KMS-11 (cell line): ENCODE data around the gene CSAD.

Source experiments
- H2AFZ ChIP-seq: fragments of 200-600 bp; sonication (generic); 2 replicates; pipeline ENCODE4 v1.6.1; 2016; ENCODE audit warnings: antibody characterized with exemption, mixed run types, low read depth
- H3K27ac ChIP-seq: fragments of 200-600 bp; sonication (generic); 2 replicates; pipeline ENCODE4 v1.6.1; 2016; ENCODE audit warnings: mild to moderate bottlenecking, mixed run types
- H3K27me3 ChIP-seq: fragments of 200-600 bp; sonication (generic); 2 replicates; pipeline ENCODE4 v1.6.1; 2017; ENCODE audit warnings: mild to moderate bottlenecking, low read depth, mixed run types, moderate library complexity; ENCODE audit not compliant: insufficient read depth
- H3K36me3 ChIP-seq: fragments of 200-600 bp; sonication (generic); 2 replicates; pipeline ENCODE4 v1.6.1; 2017; ENCODE audit warnings: mild to moderate bottlenecking, mixed run types; ENCODE audit not compliant: insufficient read depth
- H3K4me1 ChIP-seq: fragments of 200-600 bp; sonication (generic); 2 replicates; pipeline ENCODE4 v1.6.1; 2016; ENCODE audit warnings: mild to moderate bottlenecking, low read depth, mixed run types; ENCODE audit not compliant: poor library complexity, severe bottlenecking
- H3K4me2 ChIP-seq: fragments of 200-600 bp; sonication (generic); 2 replicates; pipeline ENCODE4 v1.7.0; 2016; ENCODE audit warnings: mild to moderate bottlenecking, mixed run types
- H3K4me3 ChIP-seq: fragments of 200-600 bp; sonication (generic); IDR thresholded peaks from 2 replicates; pipeline ENCODE4 v1.6.1; 2017; ENCODE audit warnings: low read depth, low read length, mixed read lengths; ENCODE audit not compliant: insufficient read depth
- H3K79me2 ChIP-seq: fragments of 200-600 bp; sonication (generic); 2 replicates; pipeline ENCODE4 v1.6.1; 2016; ENCODE audit warnings: low read depth, mixed run types; ENCODE audit not compliant: insufficient read depth
- H3K9ac ChIP-seq: fragments of 200-600 bp; sonication (generic); 2 replicates; pipeline ENCODE4 v1.6.1; 2016; ENCODE audit warnings: mild to moderate bottlenecking, mixed run types
- H4K20me1 ChIP-seq: fragments of 200-600 bp; sonication (generic); 2 replicates; pipeline ENCODE4 v1.6.1; 2016; ENCODE audit warnings: mild to moderate bottlenecking, mixed run types; ENCODE audit not compliant: insufficient read depth
- TF ChIP-seq, protein P1 (sequence below): fragments of 200-600 bp; sonication (generic); conservative IDR thresholded peaks from 2 replicates; pipeline ENCODE4 v1.6.1; 2017; ENCODE audit warnings: low read depth, mild to moderate bottlenecking, antibody characterized with exemption, low read length, moderate library complexity, mixed read lengths

Gene CSAD

DNA sequence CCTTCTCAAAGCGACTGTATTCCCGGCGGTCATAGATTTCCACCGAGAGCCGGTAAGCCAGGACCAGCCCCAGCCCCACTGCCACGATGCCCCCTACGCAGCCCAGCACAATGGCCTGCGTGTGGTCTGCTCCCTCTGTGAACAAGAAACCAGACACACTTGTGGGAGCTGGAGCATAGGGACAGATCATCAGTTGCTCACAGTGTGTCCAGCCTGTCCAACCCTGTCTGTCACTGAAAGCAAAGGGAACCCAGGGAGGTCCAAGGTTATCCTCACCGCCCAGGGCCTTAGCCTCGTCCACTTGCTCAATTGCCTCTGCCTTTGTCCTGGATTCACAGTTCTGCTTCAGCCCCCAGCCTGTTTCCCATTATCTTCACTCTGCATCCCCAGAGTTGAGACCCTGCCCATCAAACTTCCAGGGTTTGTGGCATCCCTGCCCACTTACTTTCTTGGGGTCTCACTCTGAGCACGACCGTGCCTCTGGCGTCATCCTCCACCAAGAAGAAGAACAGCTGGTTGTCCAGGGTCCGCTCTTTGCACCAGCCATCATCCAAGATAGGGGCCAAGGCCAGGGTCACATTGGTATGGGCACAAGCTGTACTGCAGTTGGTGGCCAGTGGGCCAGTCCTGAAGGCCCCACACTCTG lies 11.3 kb upstream of the CSAD start:
- H3K4me1 ChIP-seq, result peaks cover 65% of the 10 kb centered on the region
- peaks cover 10% of the 10 kb centered on the region; the same call in 1 of the 2 replicates for H3K79me2 ChIP-seq
- no peak overlapping the region for H3K4me3 ChIP-seq
- no peak overlapping the region for H3K4me2 ChIP-seq
- peaks cover 46% of the 10 kb centered on the region; the same call in 1 of the 2 replicates for H3K36me3 ChIP-seq
- no peaks in the 10 kb centered on the region for H4K20me1 ChIP-seq
- H3K27me3 ChIP-seq, result no peaks in the 10 kb centered on the region
- no peak overlapping the region for H2AFZ ChIP-seq
- H3K27ac ChIP-seq, result peak overlapping the region; percentile 10; the same call in 1 of the 2 replicates
- H3K9ac ChIP-seq, result no peak overlapping the region
- TF ChIP-seq, protein P1, sequence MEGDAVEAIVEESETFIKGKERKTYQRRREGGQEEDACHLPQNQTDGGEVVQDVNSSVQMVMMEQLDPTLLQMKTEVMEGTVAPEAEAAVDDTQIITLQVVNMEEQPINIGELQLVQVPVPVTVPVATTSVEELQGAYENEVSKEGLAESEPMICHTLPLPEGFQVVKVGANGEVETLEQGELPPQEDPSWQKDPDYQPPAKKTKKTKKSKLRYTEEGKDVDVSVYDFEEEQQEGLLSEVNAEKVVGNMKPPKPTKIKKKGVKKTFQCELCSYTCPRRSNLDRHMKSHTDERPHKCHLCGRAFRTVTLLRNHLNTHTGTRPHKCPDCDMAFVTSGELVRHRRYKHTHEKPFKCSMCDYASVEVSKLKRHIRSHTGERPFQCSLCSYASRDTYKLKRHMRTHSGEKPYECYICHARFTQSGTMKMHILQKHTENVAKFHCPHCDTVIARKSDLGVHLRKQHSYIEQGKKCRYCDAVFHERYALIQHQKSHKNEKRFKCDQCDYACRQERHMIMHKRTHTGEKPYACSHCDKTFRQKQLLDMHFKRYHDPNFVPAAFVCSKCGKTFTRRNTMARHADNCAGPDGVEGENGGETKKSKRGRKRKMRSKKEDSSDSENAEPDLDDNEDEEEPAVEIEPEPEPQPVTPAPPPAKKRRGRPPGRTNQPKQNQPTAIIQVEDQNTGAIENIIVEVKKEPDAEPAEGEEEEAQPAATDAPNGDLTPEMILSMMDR, result no peak

DNA sequence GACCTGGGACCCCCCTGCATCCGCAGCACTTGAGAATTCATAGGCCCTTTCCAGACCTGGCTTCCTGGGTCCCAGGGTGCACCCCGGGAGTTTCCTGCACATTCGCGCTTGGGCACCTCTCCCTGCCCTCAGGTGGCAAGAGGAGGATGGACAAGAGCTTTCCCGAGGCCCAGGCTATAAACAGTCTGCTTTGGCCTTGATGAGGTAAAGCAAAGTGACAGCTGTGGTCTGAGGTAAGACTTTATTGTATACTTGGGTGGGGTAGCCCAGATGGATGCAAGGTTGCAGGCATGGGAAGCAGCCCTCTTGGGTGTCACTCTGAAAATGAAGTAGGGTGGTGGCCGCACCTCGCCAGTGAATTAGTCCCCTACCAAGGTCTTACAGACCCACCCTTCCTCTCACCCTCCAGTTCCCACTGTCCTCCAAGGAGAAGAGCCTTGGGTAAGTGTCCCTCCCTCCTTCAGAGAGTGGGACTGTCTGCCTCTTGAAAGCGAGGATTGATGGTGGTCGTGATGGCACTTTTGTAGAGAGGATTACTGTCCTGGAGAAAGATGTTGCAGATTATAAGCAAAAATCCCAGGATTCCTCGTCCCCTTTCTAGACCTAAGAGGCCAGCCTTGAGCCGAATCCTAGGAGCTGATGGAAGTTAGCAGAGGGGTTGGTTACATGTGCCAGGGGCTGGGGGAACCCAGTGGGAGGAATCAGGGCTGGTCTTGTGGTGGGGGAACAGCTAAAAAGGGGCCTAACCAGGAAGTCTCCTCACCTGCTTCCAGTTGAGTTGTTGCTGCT lies 10.6 kb upstream of the CSAD start:
- Histone ChIP-seq H3K79me2 (peaks cover 3% of the 10 kb centered on the region; the same call in 1 of the 2 replicates), H4K20me1 (no peaks in the 10 kb centered on the region), H3K36me3 (peaks cover 45% of the 10 kb centered on the region; the same call in 1 of the 2 replicates), H3K4me3 (no peak overlapping the region), H3K4me1 (peaks cover 58% of the 10 kb centered on the region), H3K4me2 (no peak overlapping the region), H3K27me3 (no peaks in the 10 kb centered on the region), H2AFZ (no peak overlapping the region), H3K27ac (peak overlapping the region; percentile 10; the same call in 1 of the 2 replicates), H3K9ac (no peak overlapping the region)
- TF ChIP-seq, protein P1, result no peak

DNA sequence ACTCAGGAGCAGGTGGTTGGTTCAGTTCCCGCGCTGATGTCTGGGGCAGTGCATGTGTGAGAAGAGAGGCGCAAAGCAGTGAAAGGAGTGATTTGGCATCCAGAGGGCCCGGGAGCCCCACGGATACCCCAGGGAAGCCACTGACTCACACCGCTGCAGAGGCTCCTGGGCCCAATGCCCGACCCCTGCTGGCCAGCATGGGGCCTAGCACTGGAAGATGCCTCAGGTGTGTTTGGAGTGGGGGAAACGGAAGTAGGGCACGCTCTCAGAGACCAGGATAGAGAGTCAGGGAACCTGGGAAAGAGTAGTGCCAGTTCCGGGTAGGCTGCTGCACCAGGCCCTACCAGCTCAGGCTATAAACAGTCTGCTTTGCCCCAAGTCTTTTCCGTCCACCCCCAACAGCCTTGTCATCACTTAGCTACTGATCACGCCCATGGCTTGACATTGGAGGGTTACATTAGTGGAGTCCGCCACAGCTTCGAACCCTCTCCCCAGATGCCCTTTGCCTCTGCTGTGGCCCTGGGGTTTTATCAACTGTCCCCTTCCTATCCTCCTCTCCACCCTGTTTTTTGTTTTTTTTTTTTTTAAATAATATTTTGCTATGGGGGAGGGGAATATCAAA lies 9.5 kb upstream of the CSAD start:
- H3K27me3 ChIP-seq, result no peaks in the 10 kb centered on the region

More for the DNA sequence above, 9.5 kb upstream of the CSAD start:
- H3K4me3 ChIP-seq, result no peak overlapping the region
- H3K36me3 ChIP-seq, result peaks cover 35% of the 10 kb centered on the region; the same call in 1 of the 2 replicates
- no peak overlapping the region for H3K4me2 ChIP-seq
- H3K27ac ChIP-seq, result peak overlapping the region; percentile 10; the same call in 1 of the 2 replicates
- H2AFZ ChIP-seq, result no peak overlapping the region
- no peak overlapping the region for H3K9ac ChIP-seq
- no peaks in the 10 kb centered on the region; the same call in 1 of the 2 replicates for H3K79me2 ChIP-seq
- peaks cover 54% of the 10 kb centered on the region for H3K4me1 ChIP-seq
- TF ChIP-seq, protein P1, result peak; percentile 90
- no peaks in the 10 kb centered on the region for H4K20me1 ChIP-seq
